ENCODE measurements around the gene PPFIA2.

The PPFIA2 gene

GRCh38 chr12:81546811-81547210 is 212.3 kb downstream of the PPFIA2 start:
- DNase-seq (ENCODE audit: low read depth), result no peak

DNA sequence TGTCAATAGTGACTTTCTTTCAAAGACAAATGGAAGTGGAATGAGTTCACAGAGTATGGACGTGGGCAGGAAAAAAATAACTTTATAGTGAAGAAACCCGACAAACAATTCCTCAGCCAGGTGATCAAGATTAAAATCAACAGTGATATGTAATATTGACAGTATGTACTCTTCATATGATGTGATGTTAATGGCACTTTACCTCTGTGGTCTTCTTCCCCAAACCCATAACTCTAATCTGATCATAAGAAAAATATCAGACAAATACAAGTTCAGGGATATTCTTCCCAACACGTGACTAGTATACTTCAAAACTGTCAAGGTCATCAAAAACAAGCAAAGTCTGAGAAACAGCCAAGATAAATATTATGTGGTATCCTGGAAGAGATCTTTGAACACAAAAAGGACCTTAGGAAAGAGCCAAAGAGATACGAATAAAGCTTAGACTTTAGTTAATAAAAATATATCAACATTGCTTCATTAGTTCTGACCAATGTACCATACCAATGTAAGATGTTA is 215.5 kb downstream of the PPFIA2 start:
- DNase-seq (ENCODE audit: low read depth), result no peak

GRCh38 chr12:81542065-81543010 is 216.8 kb downstream of the PPFIA2 start:
- no peak for DNase-seq (ENCODE audit: low read depth)

- DNase-seq (ENCODE audit: low read depth), result no peak
Measured at GRCh38 chr12:81541121-81541520, 218.0 kb downstream of the PPFIA2 start.

DNA sequence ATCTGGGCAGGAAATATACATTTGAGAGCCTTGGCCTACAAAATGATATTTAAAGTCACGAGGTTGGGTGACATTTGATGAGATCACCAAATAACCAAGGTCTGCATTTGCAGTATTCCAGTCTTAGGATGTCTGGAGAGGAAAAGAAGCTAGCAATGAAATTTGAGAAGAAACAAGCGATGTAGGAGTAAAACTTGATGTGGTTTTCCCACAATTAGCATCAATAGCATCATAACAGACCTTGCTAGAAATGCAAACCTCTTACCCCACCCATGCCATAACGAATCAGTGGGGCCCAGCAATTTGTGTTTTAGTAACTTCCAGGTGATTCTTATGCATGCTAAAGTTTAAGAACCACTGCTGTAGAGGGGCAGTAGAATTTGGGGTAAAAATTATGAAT is 219.9 kb downstream of the PPFIA2 start:
- no peak for DNase-seq (ENCODE audit: low read depth)

DNA sequence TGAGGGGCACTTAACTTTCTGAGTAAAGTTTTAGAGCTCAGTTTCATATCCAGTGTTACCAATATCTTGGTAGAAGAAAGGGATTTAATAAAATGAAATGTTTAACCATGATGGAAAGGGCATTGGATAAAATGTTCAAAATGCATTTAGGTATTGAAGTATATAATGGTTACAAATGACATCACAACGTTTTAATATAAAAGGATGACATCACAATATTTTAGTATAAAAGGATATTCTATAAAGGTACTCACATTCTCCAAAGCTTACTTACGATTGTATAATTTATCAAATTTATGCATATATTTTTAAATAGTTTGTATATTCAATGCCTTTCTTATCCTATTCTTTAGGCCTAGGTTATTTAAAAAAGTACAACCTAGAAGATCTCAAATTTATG is 226.1 kb downstream of the PPFIA2 start:
- no peak for DNase-seq (ENCODE audit: low read depth)

DNA sequence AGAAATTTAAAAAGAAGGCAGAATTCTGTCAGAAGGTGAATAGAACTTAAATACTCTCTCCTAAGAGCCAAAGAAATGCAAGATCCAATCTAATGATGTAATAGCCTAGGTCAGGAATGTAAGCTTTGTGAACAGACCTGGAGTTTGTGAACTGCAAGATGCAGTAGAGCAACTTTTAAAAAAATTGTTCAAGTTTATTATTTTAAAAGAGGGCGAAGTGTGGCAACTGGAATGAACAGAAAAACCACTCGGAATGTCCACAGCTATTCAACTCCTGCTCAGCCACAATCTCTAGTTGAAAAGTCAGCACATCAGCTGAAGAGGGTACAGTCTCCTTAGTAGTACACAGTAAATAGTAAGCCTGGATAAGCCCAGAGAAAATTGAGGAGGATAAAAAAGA is 228.8 kb downstream of the PPFIA2 start:
- DNase-seq (ENCODE audit: low read depth), result peak; percentile 24

DNA sequence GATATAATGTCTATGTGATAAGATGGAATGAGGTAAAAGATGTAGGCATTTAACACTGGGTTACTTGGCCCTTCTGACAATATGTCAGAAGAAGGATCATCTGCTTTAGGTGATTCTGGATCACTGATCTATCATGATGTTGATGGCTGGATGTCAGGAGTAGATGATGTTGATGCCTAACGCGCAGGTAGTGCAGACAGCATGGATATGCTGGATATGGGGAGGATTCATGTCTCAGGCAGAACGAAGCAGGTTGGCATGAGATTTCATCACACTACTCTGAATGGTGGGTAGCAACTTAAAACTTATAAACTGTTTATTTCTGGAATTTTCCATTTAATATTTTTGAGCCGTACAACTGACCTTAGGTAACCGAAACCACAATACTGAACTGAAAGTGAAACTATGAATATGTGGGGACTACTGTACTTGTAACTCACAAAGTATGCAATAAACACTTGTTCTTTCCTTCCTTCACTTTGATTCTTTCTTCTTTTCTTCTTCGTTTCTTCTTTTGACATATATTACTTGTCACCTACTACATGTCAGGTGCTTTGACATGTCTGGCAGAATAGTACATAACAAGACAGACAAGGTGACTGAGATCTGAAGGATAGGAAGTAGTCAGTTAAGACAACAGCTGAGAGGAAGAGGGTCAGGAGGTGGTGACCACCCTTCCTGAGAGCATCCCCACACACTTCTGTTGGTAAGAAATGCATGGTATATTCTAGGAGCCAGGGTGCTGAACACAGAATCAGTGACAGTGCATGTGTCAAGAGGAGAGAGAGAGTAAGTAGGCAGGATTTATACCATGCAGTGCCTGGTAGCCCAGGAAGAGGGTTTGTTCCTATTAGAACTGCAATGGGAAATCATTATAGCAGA is 238.8 kb downstream of the PPFIA2 start:
- DNase-seq (ENCODE audit: low read depth), result no peak

GRCh38 chr12:81518638-81519037 is 240.5 kb downstream of the PPFIA2 start:
- no peak for DNase-seq (ENCODE audit: low read depth)

DNA sequence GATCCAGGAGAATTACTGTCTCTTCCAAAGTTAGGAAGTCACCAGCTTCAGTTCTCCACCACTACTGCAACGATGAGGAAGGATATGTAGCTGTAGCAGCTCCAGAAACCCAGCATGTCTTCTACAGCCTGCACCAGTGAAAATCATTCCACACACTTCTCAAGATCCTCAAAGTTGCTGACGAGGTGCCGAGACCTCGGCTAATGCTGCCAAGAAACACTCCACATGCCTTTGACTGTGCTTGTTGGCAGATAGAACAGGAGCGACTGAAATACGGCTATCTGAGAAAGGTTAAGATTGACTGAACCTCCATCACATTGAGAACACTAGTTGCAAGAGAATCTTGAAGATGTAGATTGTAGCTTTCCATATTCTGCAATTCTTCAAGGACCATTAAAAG is 241.9 kb downstream of the PPFIA2 start:
- no peak for DNase-seq (ENCODE audit: low read depth)

DNA sequence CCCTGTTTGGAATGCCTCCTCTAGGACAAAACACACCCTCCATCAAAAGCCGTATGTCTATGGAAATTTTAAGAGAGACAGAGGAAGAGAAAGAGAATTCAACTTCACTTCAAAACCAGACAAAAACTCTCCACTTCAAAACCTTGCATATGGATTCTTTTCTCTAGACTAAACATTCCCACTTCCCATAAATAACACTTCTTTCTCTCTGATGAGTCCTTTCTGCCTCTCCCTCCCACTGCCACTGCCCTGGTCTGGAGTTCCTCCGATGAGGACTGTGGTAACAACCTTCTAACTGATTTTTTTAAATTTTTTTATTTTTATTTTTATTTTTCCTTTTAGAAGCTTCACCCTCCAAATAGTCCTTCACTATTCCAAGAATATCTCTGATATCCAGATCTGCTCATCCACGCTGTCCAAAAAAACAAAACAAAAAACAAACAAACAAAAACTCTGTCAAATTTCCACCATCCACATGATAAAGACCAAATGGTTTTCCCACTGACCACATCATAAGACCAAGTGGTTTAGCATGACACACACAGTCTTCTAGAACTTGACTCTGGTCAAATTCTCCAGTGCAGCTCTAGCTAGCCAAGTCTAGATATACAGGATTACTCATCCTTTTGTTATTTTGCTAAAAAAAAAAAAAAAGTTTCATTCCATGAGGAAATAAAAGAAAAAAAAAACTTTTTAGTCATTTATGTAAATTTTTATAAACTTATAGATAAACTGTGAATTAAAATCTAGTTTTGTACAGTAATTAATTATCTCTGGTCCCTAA is 256.0 kb downstream of the PPFIA2 start:
- peak; percentile 87 for DNase-seq (ENCODE audit: low read depth)

GRCh38 chr12:81500788-81501187 is 258.4 kb downstream of the PPFIA2 start:
- DNase-seq (ENCODE audit: low read depth), result no peak

GRCh38 chr12:81499809-81500208 is 259.3 kb downstream of the PPFIA2 start:
- no peak for DNase-seq (ENCODE audit: low read depth)

DNA sequence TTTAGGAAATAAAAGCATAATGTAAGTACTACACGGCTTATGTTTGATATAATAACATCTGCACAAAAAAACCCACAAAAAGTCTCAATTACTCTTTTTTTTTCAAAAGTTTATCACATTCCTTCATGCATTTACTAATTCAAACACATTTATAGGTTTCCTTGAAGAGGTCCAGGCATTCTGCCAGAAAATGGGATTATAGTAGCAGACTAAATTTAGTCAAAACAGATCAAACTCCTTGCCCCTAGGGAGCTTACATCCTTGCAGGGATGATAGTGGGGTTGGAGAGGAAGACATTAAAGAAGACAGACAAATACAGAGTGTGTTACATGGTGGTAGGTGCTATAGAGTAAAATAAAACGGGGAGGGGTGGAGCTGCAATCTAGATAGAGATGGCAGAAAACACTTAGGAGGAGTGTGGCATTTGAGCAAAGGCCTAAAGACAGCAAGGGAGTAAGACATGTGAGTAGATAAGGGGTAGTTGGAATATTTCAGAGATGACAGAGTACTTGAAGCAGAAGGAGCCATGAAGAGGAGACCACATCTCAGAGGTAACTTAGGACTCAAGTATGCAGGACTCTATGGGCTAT is 266.9 kb downstream of the PPFIA2 start:
- DNase-seq (ENCODE audit: low read depth), result peak; percentile 53

DNA sequence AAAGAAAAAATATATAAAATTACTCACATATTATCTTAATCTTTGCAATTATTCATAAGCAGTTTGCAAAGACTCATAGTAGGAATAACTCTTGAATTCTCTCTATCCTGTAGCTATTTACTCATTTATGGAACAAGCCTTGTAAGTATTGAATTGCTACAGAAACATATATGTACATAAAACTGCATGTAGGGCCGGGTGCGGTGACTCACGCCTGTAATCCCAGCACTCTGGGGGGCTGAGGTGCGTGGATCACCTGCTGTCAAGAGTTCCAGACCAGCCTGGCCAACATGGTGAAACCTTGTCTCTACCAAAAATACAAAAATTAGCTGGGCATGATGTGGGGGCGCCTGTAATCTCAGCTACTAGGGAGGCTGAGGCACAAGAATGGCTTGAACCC is 286.2 kb downstream of the PPFIA2 start:
- no peak for DNase-seq (ENCODE audit: low read depth)

DNA sequence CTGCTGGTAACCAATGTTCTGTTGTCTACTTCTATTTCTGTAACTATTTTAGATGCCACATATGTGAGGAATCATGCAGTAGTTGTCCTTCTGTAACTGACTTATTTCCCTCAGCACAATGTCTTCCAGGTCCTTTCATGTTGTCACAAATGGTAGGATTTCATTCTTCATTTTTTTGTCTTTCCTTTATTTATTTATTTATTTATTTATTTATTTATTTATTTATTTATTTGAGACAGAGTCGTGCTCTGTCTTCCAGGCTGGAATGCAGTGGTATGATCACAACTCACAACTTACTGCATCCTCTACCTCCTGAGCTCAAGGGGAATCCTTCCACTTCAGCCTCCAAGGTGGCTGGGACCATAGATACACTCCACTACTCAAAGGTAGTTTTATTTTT is 288.2 kb downstream of the PPFIA2 start:
- no peak for DNase-seq (ENCODE audit: low read depth)

DNA sequence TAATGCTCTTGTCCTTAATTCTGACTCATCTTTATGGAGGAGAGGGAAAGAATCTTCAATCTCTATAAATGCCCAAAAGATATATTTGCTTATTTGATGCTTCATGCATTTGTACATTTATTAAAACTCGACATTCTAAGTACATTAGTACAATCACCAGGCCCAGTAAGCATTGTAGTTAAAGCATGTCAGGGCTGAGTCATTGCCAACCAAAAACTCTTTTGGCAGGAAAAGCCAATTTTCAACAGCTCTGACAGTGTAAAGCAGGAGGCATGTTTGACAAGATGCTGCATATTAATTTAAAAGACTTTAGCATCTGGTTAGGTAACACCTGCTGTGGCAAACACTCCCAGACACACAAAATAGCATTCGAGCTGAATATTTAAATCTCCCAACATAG is 290.9 kb downstream of the PPFIA2 start:
- no peak for DNase-seq (ENCODE audit: low read depth)

- no peak for DNase-seq (ENCODE audit: low read depth)
Measured at GRCh38 chr12:81465876-81466275, 293.3 kb downstream of the PPFIA2 start.

DNA sequence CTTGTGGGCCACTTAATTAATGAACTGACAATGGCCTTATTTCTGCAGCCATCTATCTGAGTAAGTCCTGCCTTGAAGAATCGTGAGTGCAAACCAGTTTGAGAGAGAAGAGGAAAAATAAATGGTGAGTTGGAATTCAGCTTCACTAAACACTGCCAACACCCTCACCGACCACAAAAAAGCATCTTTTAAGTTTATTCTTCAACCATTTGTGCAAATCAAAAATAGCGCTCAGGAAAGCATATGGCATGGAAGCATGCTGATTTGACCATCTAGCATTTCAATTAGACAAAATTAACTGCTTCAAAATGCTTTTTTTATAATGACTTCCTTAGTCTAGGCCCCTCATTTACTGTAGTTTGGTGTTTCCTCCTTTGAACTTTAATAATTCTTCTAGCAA is 294.0 kb downstream of the PPFIA2 start:
- DNase-seq (ENCODE audit: low read depth), result no peak

- DNase-seq (ENCODE audit: low read depth), result no peak
Measured at GRCh38 chr12:81461163-81461562, 298.0 kb downstream of the PPFIA2 start.

- DNase-seq (ENCODE audit: low read depth), result peak; percentile 54
Measured at GRCh38 chr12:81450920-81451739, 308.0 kb downstream of the PPFIA2 start.
